Adrenal gland (tissue), 5 donors: ENCODE measurements around the gene AACS.

Source experiments
- CTCF ChIP-seq, 6 experiments: fragments of 450-650 bp in 4 of 6; fragments of 200-600 bp in 2 of 6; sonication (generic) in 1 of 6; IDR thresholded peaks; 1 replicate in 5 of 6; 2 replicates in 1 of 6; pipeline versions ENCODE4 v1.5.1 to v1.8.0; 2016 to 2021; ENCODE audit warnings: antibody characterized with exemption in 6 of 6, mild to moderate bottlenecking in 2 of 6, moderate library complexity in 1 of 6
- POLR2A ChIP-seq, 2 donors: fragments of 450-650 bp; IDR thresholded peaks; one replicate each; pipeline ENCODE4 v1.6.1; 2017; ENCODE audit warnings: antibody characterized with exemption in 2 of 2, mild to moderate bottlenecking in 2 of 2, moderate library complexity in 1 of 2
- donor health status: DM: no; HTN: no; CAD: no.

- no peak for TF ChIP-seq CTCF (IDR thresholded peaks at IDR 0.05)
- TF ChIP-seq POLR2A (IDR thresholded peaks at IDR 0.05), result no peak
These were observed 17.8 kb downstream of the AACS start for GRCh38 chr12:125083072-125083471.
